GM13977 (cell line): ENCODE measurements around the gene GZF1.

Source experiments
- DNase-seq: peaks from one replicate; pipeline ENCODE4 v3.0.0; 2012; ENCODE audit warnings: low spot score
- CTCF ChIP-seq: IDR thresholded peaks from 2 replicates; pipeline ENCODE4 v1.5.1; 2012; ENCODE audit warnings: mild to moderate bottlenecking, control low read depth; ENCODE audit not compliant: insufficient read depth; ENCODE audit errors: extremely low read depth, missing control alignments
- in situ Hi-C: fragments of 300-500 bp; cut with MboI; formaldehyde crosslinking; loops from one replicate; pipeline ENCODE4 v1.12.0; 2022; ENCODE audit warnings: low sequenced_read_pairs, low pct_unique_long_range_greater_than_20kb, mixed read lengths, inconsistent platforms; ENCODE audit not compliant: unreplicated experiment

Gene GZF1

DNA sequence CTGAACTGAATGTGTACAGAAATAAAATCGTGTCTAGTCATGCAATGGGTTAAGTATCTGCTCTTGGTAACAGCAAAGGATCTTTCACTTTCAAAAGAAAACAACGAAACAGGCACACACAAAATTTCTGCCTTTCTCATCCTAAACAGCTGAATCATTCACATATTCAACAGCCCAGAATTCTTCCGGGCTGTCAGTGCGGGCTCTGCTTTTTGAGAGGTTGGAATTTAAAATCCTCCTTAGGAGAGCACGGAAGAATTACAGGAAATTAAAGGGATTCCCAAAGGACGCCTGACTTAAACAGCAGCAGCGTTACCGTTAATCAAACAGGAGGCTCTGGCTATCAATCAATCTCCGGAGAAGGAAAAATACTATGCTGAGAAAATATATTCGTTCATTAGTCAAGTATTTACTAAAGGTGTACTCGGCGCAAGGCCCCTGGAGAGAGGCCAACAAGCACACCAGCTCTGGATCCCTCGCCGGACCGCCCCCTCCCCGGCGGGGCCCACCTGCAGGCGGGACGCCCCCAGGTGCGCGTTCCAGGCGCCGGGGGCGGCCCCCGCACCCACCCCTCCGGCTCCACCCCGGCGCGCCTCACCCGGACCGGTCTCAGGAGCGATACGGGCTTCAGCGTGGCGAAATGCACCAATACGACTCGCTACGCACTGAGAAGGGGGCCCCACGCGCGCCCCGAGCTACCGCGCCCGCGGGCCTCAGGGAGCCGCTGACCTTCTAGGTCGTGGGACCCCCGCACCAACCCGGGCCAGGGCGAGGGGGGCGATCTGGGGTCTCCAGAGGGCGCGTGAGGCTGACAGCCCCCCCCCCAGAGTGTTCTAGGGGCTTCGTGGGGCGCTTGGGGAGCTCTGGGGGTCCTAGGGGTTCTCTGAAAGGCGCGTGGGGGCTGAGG is 58.3 kb downstream of the GZF1 start:
- in situ Hi-C loops = no loop called here
- TF ChIP-seq CTCF = no peak
- peak; percentile 58 for DNase-seq

GRCh38 chr20:23420943-23421931 is 59.3 kb downstream of the GZF1 start, which contains the start of gene NAPB:
Gene NAPB, minus strand, starts transcription at chr20:23421488. Its CDS starts 86 bp downstream, at chr20:23421402.
- in situ Hi-C loops = no loop called here
- peak; percentile 96 for DNase-seq
- TF ChIP-seq CTCF = peak; percentile 21
